Fibroblast of villous mesenchyme (primary cell): Measurements from ENCODE around the gene KCNQ4. TPM values are rescaled to one million over a fixed set of nuclear protein-coding genes. Genes with fewer than 3 reads are reported as not detected.

ENCODE experiments used
- DNase-seq: peaks from one replicate; pipeline ENCODE4 v3.0.0-alpha.2; 2010; ENCODE audit warnings: low read depth
- H3K4me3 ChIP-seq: 2 replicates; pipeline ENCODE4 v1.5.1; 2011; ENCODE audit warnings: low read depth, mild to moderate bottlenecking, low read length
- total RNA-seq: library from RNA; depleted of rRNA; stranded (reverse); fragments of >200 nt; gene quantifications from 2 replicates; pipeline ENCODE4 v1.2.3, GENCODE V29; 2012
- TF ChIP-seq, protein P1 (sequence below): IDR thresholded peaks from 2 replicates; pipeline ENCODE4 v1.5.1; 2012; ENCODE audit warnings: low read depth, mild to moderate bottlenecking, low read length; ENCODE audit not compliant: insufficient read depth

KCNQ4 gene
- total RNA-seq, 1 donor, result under 0.01 TPM

- no peak overlapping the region for H3K4me3 ChIP-seq
- TF ChIP-seq, protein P1, sequence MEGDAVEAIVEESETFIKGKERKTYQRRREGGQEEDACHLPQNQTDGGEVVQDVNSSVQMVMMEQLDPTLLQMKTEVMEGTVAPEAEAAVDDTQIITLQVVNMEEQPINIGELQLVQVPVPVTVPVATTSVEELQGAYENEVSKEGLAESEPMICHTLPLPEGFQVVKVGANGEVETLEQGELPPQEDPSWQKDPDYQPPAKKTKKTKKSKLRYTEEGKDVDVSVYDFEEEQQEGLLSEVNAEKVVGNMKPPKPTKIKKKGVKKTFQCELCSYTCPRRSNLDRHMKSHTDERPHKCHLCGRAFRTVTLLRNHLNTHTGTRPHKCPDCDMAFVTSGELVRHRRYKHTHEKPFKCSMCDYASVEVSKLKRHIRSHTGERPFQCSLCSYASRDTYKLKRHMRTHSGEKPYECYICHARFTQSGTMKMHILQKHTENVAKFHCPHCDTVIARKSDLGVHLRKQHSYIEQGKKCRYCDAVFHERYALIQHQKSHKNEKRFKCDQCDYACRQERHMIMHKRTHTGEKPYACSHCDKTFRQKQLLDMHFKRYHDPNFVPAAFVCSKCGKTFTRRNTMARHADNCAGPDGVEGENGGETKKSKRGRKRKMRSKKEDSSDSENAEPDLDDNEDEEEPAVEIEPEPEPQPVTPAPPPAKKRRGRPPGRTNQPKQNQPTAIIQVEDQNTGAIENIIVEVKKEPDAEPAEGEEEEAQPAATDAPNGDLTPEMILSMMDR, result no peak
- no peak for DNase-seq
Measured at GRCh38 chr1:40870135-40870728, 86.6 kb downstream of the KCNQ4 start.

DNA sequence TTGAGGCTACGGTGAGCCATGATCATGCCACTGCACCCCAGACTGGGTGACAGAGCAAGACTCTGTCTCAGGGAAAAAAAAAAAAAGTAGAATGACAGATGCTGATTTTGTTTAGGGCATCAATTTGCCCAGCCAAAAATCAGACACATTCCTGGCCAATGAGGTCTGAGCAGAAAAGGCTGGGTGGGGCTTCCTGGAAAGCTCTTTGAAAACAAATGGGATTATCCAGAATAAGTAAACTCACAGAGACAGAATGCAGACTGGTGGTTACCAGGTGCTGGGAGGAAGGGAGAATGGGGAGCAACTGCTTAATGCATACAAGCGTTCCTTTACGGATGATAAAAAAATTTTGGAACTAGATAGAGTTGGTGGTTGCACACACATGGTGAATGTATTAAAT is 88.7 kb downstream of the KCNQ4 start:
- TF ChIP-seq, protein P1, result no peak
- no peak overlapping the region for H3K4me3 ChIP-seq
- DNase-seq, result no peak

DNA sequence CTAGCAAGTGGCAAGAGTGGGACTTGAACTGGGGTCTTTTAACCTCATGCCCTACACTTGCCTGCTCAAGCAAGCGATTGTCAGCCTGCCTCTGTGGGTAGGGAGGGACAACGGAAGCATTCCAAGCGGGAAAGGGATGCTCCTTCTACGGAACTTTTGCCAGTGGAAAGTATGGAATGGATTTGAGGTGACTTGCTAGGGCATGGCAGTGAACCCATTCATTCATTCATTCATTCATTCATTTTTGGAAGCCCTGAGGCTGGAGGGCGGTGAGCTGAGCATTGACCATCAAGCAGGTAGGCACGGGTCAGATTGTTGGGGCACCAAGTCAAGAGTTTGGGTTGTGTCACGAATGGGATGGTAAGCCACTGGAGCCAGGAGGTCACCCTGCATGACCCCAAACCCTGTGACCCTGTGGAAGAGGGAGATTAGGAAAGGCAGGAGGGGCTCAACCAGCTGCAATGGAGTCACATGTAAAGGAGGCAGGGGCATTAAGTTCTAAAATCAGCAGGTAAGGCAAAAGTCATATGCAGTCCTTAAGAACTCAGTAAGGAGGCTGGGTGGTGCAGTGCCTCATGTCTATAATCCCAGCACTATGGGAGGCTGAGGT is 90.4 kb downstream of the KCNQ4 start:
- TF ChIP-seq, protein P1, result no peak
- DNase-seq, result no peak
- H3K4me3 ChIP-seq, result no peak overlapping the region

GRCh38 chr1:40876436-40876761 is 92.8 kb downstream of the KCNQ4 start:
- TF ChIP-seq, protein P1, result no peak
- no peak for DNase-seq
- no peak overlapping the region for H3K4me3 ChIP-seq

- peak; percentile 58 for DNase-seq
- TF ChIP-seq, protein P1, result no peak
- no peak overlapping the region for H3K4me3 ChIP-seq
Measured at GRCh38 chr1:40876891-40877290, 93.3 kb downstream of the KCNQ4 start.

DNA sequence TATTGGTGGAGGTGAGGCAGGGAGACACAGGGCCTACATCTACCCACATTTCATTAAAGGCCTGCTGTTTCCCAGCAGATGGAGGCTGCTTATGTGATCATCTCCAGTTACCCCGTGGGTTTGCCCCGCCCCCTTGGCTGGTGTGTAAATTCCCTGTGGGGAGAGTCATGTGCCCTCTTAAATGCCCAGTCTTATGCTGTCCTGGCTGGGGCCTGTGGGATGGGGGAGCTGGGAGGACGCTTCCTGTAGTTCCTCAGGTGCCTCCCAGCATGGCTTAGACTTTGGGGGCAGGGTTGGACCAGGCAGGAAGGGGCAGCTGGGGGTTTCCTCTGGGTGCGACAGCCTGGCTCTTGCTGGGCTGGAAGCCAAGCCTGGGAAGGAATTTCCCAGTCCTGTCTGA is 94.1 kb downstream of the KCNQ4 start:
- no peak overlapping the region for H3K4me3 ChIP-seq
- peak; percentile 89 for DNase-seq
- TF ChIP-seq, protein P1, result no peak

GRCh38 chr1:40878906-40879305 is 95.3 kb downstream of the KCNQ4 start:
- TF ChIP-seq, protein P1, result no peak
- DNase-seq, result no peak

More at GRCh38 chr1:40878906-40879305, 95.3 kb downstream of the KCNQ4 start:
- no peak overlapping the region for H3K4me3 ChIP-seq
